AG09309 (cell line): Measurements from ENCODE around the gene PLD5.

Source experiments
- DNase-seq: peaks from one replicate; pipeline ENCODE4 v3.0.0-alpha.2; 2010; ENCODE audit warnings: low read depth
- H3K4me3 ChIP-seq: 2 replicates; pipeline ENCODE4 v1.5.1; 2011; ENCODE audit warnings: mild to moderate bottlenecking, low read depth, low read length, moderate library complexity; ENCODE audit not compliant: control insufficient read depth
- TF ChIP-seq, protein P1 (sequence below): IDR thresholded peaks from 2 replicates; pipeline ENCODE4 v1.5.1; 2011; ENCODE audit warnings: mild to moderate bottlenecking, low read depth, low read length, inconsistent platforms; ENCODE audit not compliant: insufficient read depth, control insufficient read depth; ENCODE audit errors: missing control alignments

PLD5 gene

DNA sequence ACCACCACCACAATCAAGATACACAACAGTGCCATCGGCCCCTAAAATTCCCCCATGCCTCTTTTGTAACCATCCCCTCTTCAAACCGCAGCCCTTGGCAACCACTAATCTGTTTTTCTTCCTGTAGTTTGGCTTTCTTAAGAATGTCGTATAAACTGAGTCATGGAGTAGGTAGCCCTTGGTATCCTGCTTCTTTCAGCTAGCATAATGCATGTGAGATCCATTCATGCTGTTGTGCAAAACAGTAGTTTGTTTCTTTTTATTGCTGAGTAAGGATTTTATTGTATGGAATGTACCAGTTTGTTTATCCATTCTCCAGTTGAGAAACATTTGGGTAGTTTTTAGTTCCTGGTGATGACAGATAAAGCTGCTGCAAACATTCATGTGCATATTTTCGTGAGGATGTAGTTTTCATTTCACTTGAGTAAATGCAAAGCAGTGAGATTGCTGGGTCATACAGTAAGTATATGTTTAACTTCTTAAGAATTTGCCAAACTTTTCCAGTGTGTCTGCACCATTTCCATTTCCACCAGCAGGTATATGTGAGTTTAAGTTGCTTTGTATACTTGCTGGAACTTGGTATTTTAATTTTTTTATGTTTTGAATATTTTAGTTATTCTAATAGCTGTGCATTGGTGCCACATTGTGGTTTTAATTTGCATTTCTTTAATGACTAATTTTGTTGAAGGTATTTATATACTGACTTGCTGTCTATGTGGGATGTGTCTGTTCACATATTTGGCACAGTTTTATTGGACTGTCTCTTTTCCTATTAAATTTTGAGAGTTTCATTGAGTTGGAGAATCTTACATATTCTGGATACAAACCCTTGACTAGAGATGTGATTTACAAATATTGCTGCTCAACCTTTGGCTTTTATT lies 377.2 kb downstream of the PLD5 start:
- DNase-seq: no peak
- no peak overlapping the region for H3K4me3 ChIP-seq
- TF ChIP-seq, protein P1, sequence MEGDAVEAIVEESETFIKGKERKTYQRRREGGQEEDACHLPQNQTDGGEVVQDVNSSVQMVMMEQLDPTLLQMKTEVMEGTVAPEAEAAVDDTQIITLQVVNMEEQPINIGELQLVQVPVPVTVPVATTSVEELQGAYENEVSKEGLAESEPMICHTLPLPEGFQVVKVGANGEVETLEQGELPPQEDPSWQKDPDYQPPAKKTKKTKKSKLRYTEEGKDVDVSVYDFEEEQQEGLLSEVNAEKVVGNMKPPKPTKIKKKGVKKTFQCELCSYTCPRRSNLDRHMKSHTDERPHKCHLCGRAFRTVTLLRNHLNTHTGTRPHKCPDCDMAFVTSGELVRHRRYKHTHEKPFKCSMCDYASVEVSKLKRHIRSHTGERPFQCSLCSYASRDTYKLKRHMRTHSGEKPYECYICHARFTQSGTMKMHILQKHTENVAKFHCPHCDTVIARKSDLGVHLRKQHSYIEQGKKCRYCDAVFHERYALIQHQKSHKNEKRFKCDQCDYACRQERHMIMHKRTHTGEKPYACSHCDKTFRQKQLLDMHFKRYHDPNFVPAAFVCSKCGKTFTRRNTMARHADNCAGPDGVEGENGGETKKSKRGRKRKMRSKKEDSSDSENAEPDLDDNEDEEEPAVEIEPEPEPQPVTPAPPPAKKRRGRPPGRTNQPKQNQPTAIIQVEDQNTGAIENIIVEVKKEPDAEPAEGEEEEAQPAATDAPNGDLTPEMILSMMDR: no peak

DNA sequence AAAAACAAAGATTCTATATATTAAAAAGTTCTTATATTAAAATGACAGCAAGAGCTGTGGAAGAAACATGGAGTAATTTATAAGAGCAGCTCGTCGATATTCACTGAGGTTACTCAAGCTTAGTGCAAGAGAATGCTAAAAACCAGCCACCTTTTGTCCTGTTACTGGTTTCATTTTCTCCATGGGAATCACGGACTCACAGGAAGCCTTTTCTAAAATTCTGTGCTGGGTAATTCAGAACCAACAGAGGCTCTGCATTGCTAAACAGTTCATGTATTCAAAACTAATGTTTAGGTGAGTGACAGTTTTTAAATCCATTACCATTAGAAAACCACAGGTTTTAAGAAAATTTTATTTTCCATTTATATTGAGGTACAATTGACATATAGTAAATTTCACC lies 377.8 kb downstream of the PLD5 start:
- DNase-seq: no peak
- no peak overlapping the region for H3K4me3 ChIP-seq

DNA sequence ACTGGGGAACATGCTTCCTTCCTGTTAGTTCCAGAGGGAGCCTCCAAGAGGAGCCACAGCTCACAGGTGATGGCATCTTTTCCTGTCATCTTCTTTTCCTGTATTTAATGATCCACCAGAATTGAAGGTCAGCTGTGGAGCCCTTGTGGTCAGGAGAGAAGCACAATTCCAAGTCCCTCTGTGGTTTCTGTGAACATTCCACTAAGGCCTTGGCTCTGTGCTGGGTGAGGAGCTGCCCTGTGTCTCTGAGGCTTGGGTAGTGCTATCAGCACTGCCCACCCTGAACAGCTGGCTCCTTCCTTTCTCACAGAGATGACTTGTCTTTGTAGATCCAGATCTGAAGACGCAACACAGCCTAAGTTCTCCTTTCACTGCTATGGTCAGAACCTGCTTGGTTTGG lies 383.7 kb downstream of the PLD5 start:
- no peak overlapping the region for H3K4me3 ChIP-seq
- TF ChIP-seq, protein P1: no peak
- no peak for DNase-seq

More for the DNA sequence above, 377.8 kb downstream of the PLD5 start:
- TF ChIP-seq, protein P1: no peak

DNA sequence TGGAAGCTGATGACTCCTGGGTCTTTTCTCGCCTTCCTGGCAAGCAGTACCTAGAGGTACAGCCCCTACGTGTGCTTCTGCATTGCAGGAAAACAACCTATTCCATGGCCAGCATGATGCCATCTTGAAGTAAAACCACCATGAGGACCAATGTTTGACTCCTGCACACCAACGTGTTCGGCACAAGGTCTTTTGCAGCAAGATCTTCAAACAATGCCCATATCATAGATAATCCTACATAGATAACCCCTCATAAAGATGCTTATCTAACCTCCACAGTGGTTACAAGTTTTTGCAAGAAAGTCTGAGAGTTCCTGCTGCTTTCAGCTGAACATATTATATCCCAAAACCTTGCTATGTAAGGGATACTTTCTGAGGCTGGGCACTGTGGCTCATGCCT lies 384.5 kb downstream of the PLD5 start:
- no peak overlapping the region for H3K4me3 ChIP-seq
- no peak for DNase-seq
- TF ChIP-seq, protein P1: no peak

DNA sequence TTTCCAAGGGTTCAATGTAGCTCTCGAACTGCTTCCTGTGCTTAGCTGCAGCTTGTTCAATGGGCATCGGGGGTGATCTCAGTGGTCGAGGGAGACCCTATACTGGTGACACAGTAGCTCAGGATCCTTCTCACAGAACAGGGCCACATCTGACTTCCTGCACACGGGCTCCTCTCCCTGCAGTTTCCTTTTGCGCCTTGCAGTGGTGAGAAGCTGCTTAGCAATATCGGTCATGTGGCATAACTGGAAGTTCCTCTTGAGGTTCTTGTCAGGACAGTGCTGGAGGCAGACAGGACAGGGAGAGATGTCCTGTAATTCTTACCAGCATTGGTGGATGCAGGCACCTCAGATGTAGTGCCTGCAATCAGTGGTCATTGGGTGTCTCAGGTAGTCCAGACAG lies 385.1 kb downstream of the PLD5 start:
- TF ChIP-seq, protein P1: no peak
- DNase-seq: no peak
- H3K4me3 ChIP-seq: no peak overlapping the region

DNA sequence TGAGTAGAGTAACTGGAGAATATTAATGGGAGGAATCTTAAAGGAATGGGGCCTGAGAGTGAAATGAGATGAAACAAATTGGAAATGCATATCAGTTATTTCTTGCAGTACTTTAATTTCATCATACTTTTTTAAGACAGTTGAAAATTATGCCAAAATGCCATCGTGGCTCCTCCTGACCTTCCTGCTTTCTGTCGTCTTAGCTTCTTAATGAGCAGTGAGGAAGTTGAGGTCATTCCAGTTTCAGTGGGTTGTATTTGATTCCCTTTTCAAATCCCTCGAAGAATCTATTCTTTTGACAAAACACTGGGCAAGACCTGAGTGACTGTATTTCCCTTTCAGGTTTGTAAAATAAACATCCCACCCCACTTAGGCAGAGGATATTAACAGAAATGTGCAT lies 390.7 kb downstream of the PLD5 start:
- DNase-seq: no peak
- TF ChIP-seq, protein P1: no peak
- no peak overlapping the region for H3K4me3 ChIP-seq
